Fibroblast of lung (primary cell): ENCODE measurements around the gene HOPX.

Experiments
- EZH2 ChIP-seq: IDR thresholded peaks from 2 replicates; pipeline ENCODE4 v1.5.1; 2012; ENCODE audit warnings: low read length, control low read depth, mild to moderate bottlenecking; ENCODE audit errors: missing control alignments
- TF ChIP-seq, protein P1 (sequence below), 2 donors: IDR thresholded peaks in 1 of 2; conservative IDR thresholded peaks in 1 of 2; 1 replicate in 1 of 2; 2 replicates in 1 of 2; pipeline ENCODE4 v1.5.1; 2011 to 2012; ENCODE audit warnings: low read length in 2 of 2, control low read depth in 1 of 2, inconsistent platforms in 1 of 2, low read depth in 1 of 2, mild to moderate bottlenecking in 1 of 2

DNA sequence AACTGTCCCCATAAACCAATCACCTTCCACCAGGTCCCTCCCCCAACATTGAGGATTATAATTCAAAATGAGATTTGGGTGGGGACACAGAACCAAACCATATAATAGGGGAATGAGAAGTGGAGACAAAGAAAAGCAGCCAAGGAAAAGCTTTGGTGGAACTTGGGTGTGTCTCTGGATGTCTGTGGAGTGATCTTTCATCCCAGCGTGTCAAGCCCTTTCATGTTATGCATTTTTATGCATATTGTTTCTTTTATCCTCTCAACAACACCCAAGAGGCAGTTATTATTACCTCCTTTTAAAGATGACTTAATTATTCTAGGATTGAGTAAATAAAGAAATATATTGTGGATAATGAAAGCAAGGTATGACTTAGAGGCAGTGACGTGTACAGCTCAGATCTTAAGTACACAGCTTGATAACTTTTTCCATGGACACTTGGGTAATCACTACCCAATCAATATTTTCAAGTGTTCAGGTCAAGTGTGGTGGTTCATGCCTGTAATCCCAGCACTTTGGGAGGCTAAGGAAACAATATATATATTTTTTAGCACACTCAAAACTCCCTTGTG is 42.6 kb upstream of the HOPX start:
- TF ChIP-seq, protein P1, sequence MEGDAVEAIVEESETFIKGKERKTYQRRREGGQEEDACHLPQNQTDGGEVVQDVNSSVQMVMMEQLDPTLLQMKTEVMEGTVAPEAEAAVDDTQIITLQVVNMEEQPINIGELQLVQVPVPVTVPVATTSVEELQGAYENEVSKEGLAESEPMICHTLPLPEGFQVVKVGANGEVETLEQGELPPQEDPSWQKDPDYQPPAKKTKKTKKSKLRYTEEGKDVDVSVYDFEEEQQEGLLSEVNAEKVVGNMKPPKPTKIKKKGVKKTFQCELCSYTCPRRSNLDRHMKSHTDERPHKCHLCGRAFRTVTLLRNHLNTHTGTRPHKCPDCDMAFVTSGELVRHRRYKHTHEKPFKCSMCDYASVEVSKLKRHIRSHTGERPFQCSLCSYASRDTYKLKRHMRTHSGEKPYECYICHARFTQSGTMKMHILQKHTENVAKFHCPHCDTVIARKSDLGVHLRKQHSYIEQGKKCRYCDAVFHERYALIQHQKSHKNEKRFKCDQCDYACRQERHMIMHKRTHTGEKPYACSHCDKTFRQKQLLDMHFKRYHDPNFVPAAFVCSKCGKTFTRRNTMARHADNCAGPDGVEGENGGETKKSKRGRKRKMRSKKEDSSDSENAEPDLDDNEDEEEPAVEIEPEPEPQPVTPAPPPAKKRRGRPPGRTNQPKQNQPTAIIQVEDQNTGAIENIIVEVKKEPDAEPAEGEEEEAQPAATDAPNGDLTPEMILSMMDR (conservative IDR thresholded peaks at IDR 0.05 in 1 of 2, IDR thresholded peaks at IDR 0.05 in 1 of 2; ENCODE audit: low read depth in 1 of 2, low read length in 2 of 2) = no peak
- TF ChIP-seq EZH2 = no peak
